GM12878 (cell line): ENCODE measurements around the gene ADGRV1.

Experiments
- CREB1 ChIP-seq: IDR thresholded peaks from 2 replicates; pipeline ENCODE4 v1.6.1; 2012; ENCODE audit warnings: low read depth, mild to moderate bottlenecking, inconsistent platforms
- PAX8 ChIP-seq: fragments of 450-650 bp; IDR thresholded peaks from 2 replicates; pipeline ENCODE4 v1.6.1; 2017; ENCODE audit warnings: mild to moderate bottlenecking, moderate library complexity
- POLR2A ChIP-seq: IDR thresholded peaks from 2 replicates; pipeline ENCODE4 v1.6.1; 2011; ENCODE audit warnings: low read depth, mild to moderate bottlenecking, low read length
- SUZ12 ChIP-seq: fragments of 200-600 bp; sonication (generic); IDR thresholded peaks from one replicate; pipeline ENCODE4 v1.6.1; 2018; ENCODE audit warnings: antibody characterized with exemption, mild to moderate bottlenecking; ENCODE audit not compliant: unreplicated experiment
- TF ChIP-seq, protein P1 (sequence below), 3 experiments: IDR thresholded peaks in 2 of 3; conservative IDR thresholded peaks in 1 of 3; 2 replicates each; pipeline ENCODE4 v1.5.1; 2011; ENCODE audit warnings: low read depth in 3 of 3, low read length in 3 of 3, mild to moderate bottlenecking in 3 of 3, control low read depth in 2 of 3, moderate library complexity in 2 of 3, inconsistent platforms in 1 of 3, mixed read lengths in 1 of 3; ENCODE audit not compliant: control insufficient read depth in 2 of 3, insufficient read depth in 1 of 3; ENCODE audit errors: extremely low read depth in 1 of 3
- TF ChIP-seq, protein P2 (sequence below): fragments of 450-650 bp; IDR thresholded peaks from 2 replicates; pipeline ENCODE4 v1.6.1; 2017; ENCODE audit warnings: antibody characterized with exemption, mild to moderate bottlenecking, moderate library complexity

DNA sequence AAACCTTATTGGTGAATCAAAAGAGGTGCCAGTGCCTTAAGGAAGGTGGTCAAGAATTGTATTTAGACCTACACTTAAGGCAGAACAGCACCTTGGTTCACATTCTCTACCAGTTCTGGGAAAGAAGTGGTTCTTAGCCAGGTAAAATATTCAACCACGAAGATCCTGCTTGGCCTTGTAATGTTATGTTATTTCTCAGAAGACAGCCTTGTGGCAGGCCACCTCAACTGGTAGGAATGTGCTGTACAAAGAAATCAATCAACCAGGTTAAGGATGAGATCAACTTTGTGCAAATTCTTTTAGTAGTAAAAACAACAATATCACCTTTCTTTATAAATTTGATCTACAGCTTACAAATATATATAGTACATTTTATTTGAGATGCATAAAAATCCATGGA, 577.7 kb downstream of the ADGRV1 start:
- TF ChIP-seq, protein P1, sequence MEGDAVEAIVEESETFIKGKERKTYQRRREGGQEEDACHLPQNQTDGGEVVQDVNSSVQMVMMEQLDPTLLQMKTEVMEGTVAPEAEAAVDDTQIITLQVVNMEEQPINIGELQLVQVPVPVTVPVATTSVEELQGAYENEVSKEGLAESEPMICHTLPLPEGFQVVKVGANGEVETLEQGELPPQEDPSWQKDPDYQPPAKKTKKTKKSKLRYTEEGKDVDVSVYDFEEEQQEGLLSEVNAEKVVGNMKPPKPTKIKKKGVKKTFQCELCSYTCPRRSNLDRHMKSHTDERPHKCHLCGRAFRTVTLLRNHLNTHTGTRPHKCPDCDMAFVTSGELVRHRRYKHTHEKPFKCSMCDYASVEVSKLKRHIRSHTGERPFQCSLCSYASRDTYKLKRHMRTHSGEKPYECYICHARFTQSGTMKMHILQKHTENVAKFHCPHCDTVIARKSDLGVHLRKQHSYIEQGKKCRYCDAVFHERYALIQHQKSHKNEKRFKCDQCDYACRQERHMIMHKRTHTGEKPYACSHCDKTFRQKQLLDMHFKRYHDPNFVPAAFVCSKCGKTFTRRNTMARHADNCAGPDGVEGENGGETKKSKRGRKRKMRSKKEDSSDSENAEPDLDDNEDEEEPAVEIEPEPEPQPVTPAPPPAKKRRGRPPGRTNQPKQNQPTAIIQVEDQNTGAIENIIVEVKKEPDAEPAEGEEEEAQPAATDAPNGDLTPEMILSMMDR (IDR thresholded peaks at IDR 0.05 in 2 of 3, conservative IDR thresholded peaks at IDR 0.05 in 1 of 3; ENCODE audit: control insufficient read depth in 2 of 3, extremely low read depth in 1 of 3, insufficient read depth in 1 of 3, low read depth in 3 of 3, low read length in 3 of 3): no peak
- no peak for TF ChIP-seq POLR2A
- TF ChIP-seq CREB1: no peak
- TF ChIP-seq, protein P2, sequence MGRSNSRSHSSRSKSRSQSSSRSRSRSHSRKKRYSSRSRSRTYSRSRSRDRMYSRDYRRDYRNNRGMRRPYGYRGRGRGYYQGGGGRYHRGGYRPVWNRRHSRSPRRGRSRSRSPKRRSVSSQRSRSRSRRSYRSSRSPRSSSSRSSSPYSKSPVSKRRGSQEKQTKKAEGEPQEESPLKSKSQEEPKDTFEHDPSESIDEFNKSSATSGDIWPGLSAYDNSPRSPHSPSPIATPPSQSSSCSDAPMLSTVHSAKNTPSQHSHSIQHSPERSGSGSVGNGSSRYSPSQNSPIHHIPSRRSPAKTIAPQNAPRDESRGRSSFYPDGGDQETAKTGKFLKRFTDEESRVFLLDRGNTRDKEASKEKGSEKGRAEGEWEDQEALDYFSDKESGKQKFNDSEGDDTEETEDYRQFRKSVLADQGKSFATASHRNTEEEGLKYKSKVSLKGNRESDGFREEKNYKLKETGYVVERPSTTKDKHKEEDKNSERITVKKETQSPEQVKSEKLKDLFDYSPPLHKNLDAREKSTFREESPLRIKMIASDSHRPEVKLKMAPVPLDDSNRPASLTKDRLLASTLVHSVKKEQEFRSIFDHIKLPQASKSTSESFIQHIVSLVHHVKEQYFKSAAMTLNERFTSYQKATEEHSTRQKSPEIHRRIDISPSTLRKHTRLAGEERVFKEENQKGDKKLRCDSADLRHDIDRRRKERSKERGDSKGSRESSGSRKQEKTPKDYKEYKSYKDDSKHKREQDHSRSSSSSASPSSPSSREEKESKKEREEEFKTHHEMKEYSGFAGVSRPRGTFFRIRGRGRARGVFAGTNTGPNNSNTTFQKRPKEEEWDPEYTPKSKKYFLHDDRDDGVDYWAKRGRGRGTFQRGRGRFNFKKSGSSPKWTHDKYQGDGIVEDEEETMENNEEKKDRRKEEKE: no peak
- TF ChIP-seq SUZ12: no peak
- no peak for TF ChIP-seq PAX8
